Sigmoid colon (tissue), 4 donors: ENCODE measurements around the gene PLA2G7.
"Not testable (repeated sequence)": the region's sequence is repeated elsewhere in the genome, so short reads cannot be mapped to it uniquely, and the experiment has no call there.

Experiments used
- CTCF ChIP-seq, 4 experiments: fragments of 450-650 bp in 3 of 4; fragments of 200-600 bp in 1 of 4; IDR thresholded peaks; one replicate each; pipeline ENCODE4 v1.5.1; 2016 to 2019; ENCODE audit warnings: antibody characterized with exemption in 4 of 4, mild to moderate bottlenecking in 3 of 4, moderate library complexity in 2 of 4
- POLR2AphosphoS5 ChIP-seq, 4 donors: sonication (generic); formaldehyde crosslinking; IDR thresholded peaks; one replicate each; pipeline ENCODE4 v1.6.1; 2017; ENCODE audit warnings: antibody characterized with exemption in 4 of 4

DNA sequence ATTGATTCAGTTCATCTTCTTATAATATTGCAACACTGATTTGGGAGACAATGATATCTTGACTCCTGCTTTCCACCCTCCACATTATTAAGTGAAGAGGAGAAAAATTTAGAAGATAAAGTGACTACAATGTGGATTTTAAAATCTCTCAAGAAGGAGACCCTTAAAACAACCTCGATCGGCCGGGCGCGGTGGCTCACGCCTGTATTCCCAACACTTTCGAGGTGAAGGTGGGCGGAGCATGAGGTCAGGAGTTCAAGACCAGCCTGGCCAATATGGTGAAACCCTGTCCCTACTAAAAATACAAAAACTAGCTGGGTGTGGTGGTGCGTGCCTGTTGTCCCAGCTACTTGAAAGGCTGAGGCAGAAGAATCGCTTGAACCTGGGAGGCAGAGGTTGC is 29.1 kb upstream of the PLA2G7 start:
- not testable (repeated sequence) for TF ChIP-seq CTCF, POLR2AphosphoS5 (IDR thresholded peaks at IDR 0.05)
